SJCRH30 (cell line): ENCODE results near the gene FSCN2. TPM values are rescaled to one million over a fixed set of nuclear protein-coding genes. Genes with fewer than 3 reads are reported as not detected.
"Not testable (repeated sequence)": the region's sequence is repeated elsewhere in the genome, so short reads cannot be mapped to it uniquely, and the experiment has no call there.

Experiments
- DNase-seq, 2 experiments: peaks; one replicate each; pipeline ENCODE4 v3.0.0-alpha.2; 2015 to 2020
- H3K27ac ChIP-seq: fragments of 250-450 bp; sonication (Bioruptor Pico); 2 replicates; pipeline ENCODE4 v1.5.1; 2020; ENCODE audit warnings: mild to moderate bottlenecking, moderate library complexity
- H3K27me3 ChIP-seq: fragments of 250-450 bp; sonication (Bioruptor Pico); 2 replicates; pipeline ENCODE4 v1.5.1; 2020; ENCODE audit warnings: mild to moderate bottlenecking, moderate library complexity
- H3K36me3 ChIP-seq: fragments of 250-450 bp; sonication (Bioruptor Pico); 2 replicates; pipeline ENCODE4 v1.5.1; 2020; ENCODE audit warnings: mild to moderate bottlenecking, moderate library complexity
- H3K4me1 ChIP-seq: fragments of 250-450 bp; sonication (Bioruptor Pico); 2 replicates; pipeline ENCODE4 v1.5.1; 2020; ENCODE audit warnings: mild to moderate bottlenecking, moderate library complexity
- H3K4me3 ChIP-seq: fragments of 250-450 bp; sonication (Bioruptor Pico); 2 replicates; pipeline ENCODE4 v1.5.1; 2020; ENCODE audit warnings: mild to moderate bottlenecking, moderate library complexity
- H3K9me3 ChIP-seq: fragments of 250-450 bp; sonication (Bioruptor Pico); replicated peaks from 2 replicates; pipeline ENCODE4 v1.5.1; 2020; ENCODE audit warnings: mild to moderate bottlenecking, moderate library complexity
- total RNA-seq: library from RNA; depleted of rRNA; stranded (reverse); fragments of >200 nt; shearing (Covaris generic); gene quantifications from 2 replicates; pipeline ENCODE4 v1.2.3, GENCODE V29; 2014; rRNA removed

FSCN2 gene
- total RNA-seq, 1 experiment from 2014 or later, result 0.61 TPM

DNA sequence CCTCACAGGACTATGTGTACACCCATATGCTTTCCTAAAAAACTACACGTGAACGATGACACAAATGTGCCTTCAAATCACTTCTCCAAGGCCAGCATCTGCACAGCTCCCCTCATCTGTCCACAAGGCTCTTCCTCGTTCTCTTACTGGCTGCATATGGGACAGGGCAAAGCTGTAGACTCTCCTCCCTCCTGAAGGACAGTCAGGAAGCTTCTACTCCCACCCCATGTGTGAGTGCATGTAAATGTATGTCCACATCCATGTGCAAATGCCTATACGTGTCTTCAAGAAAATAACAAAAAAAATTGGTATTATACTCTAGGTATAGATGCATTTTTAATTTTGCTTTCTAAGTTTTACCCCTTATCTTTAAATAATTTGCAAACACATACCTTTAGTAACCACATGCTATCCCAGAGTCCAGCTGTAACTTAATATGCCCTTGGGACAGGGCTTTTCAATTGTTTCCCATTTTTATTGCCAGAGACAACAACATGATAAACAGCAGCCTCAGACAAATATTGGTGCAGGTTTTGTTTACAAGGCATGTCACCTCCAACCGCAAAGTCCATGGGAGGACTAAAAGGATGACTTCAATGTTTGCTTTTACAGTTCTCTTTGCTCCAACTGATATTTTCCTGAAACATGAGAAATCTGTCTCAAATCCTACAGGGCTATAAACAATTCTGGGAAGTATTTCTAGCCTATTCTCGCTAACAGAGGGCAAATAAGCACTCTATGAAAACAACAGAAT is 55.6 kb downstream of the FSCN2 start:
- no peaks in the 10 kb centered on the region for H3K27me3 ChIP-seq
- no peak for DNase-seq
- H3K4me3 ChIP-seq, result no peak overlapping the region
- H3K4me1 ChIP-seq, result no peaks in the 10 kb centered on the region
- H3K9me3 ChIP-seq, result no peaks in the 10 kb centered on the region
- H3K27ac ChIP-seq, result no peak overlapping the region
- H3K36me3 ChIP-seq, result peaks cover 75% of the 10 kb centered on the region

DNA sequence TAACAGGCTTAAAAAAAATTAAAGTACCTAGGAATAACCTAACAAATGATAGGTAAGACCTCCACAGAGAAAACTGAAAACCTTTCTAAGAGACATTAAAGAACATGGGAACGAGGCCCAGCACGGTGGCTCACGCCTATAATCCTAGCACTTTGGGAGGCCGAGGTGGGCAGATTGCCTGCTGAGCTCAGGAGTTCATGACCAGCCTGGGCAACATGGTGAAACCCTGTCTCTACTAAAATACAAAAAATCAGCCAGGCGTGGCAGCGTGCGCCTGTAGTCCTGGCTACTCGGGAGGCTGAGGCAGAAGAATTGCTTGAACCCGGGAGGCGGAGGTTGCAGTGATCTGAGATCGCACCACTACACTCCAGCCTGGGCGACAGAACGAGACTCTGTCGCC is 56.6 kb downstream of the FSCN2 start:
- DNase-seq, H3K4me3 ChIP-seq, H3K27ac ChIP-seq, H3K27me3 ChIP-seq, H3K4me1 ChIP-seq, H3K9me3 ChIP-seq: not testable (repeated sequence)
- peaks cover 83% of the 10 kb centered on the region for H3K36me3 ChIP-seq

DNA sequence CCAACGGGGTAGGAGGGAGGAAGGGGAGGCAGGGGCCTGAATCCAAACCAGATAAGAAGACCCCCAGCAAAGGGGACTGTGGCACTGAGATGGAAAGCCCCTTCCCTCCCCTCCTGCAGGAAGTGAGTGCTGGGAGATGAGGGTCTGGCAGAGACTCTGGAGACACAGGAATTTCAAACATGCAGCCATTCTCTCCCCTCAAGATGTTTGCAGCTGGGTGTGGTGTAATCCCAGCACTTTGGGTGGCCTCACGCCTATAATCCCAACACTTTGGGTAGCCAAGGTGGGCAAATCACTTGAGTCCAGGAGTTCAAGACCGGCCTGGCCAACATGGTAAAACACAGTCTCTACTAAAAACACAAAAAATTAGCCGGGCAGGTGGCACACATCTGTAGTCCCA is 57.9 kb downstream of the FSCN2 start:
- H3K27ac ChIP-seq, result no peak overlapping the region
- H3K9me3 ChIP-seq, result no peaks in the 10 kb centered on the region
- H3K4me1 ChIP-seq, result no peaks in the 10 kb centered on the region
- H3K36me3 ChIP-seq, result peaks cover 90% of the 10 kb centered on the region
- H3K27me3 ChIP-seq, result no peaks in the 10 kb centered on the region
- DNase-seq, result no peak
- H3K4me3 ChIP-seq, result no peak overlapping the region

Other genes starting within 250 kb of the FSCN2 start
- gene SLC38A10, start 233.1 kb upstream of the FSCN2 start, total RNA-seq, result 97.0 and 99.8 TPM in 2 replicates
- gene BAHCC1, start 132.9 kb upstream of the FSCN2 start, total RNA-seq, result 17.4 and 20.0 TPM in 2 replicates
- 2,768 and 3,121 TPM in 2 replicates for gene ACTG1, start 15.6 kb upstream of the FSCN2 start, total RNA-seq
- 52.3 and 60.7 TPM in 2 replicates for gene FAAP100, start 24.0 kb downstream of the FSCN2 start, total RNA-seq
- gene NPLOC4, start 108.7 kb downstream of the FSCN2 start, total RNA-seq, result 118 and 131 TPM in 2 replicates
- gene TSPAN10, start 108.8 kb downstream of the FSCN2 start, total RNA-seq, result 0.25 and 0.49 TPM in 2 replicates
- gene PDE6G, start 128.2 kb downstream of the FSCN2 start, total RNA-seq, result 0.13 and 0.34 TPM in 2 replicates
- gene OXLD1, start 138.2 kb downstream of the FSCN2 start, total RNA-seq, result 26.7 and 28.4 TPM in 2 replicates
- 50.3 and 52.8 TPM in 2 replicates for gene CCDC137, start 138.4 kb downstream of the FSCN2 start, total RNA-seq
- gene ARL16, start 155.4 kb downstream of the FSCN2 start, total RNA-seq, result 83.7 and 89.9 TPM in 2 replicates
- gene HGS, start 155.6 kb downstream of the FSCN2 start, total RNA-seq, result 88.6 and 103 TPM in 2 replicates
- gene MRPL12, start 175.0 kb downstream of the FSCN2 start, total RNA-seq, result 93.7 and 128 TPM in 2 replicates
- 33.2 and 34.8 TPM in 2 replicates for gene SLC25A10, start 183.9 kb downstream of the FSCN2 start, total RNA-seq